ENCODE measurements around the gene TMEM97.

- no peak for TF ChIP-seq CTCF (IDR thresholded peaks at IDR 0.05)
- TF ChIP-seq POLR2A (IDR thresholded peaks at IDR 0.05): no peak
- TF ChIP-seq POLR2AphosphoS5 (IDR thresholded peaks at IDR 0.05): no peak
- TF ChIP-seq EP300 (IDR thresholded peaks at IDR 0.05): no peak
These were observed 30.0 kb downstream of the TMEM97 start for GRCh38 chr17:28348979-28349378.

All from suprapubic skin (tissue), 4 donors.